KOPT-K1 (cell line): ENCODE results near the gene CNTN6.

Source experiments
- H3K27ac ChIP-seq: fragments of 200-600 bp; sonication (generic); 2 replicates; pipeline ENCODE4 v1.5.1; 2016; ENCODE audit warnings: antibody characterized with exemption, mild to moderate bottlenecking, low read depth, low read length; ENCODE audit not compliant: poor library complexity, severe bottlenecking
- H3K36me3 ChIP-seq: fragments of 200-600 bp; sonication (generic); 2 replicates; pipeline ENCODE4 v1.5.1; 2017; ENCODE audit warnings: antibody characterized with exemption, mild to moderate bottlenecking, low read length, moderate library complexity; ENCODE audit not compliant: insufficient read depth
- H3K9me3 ChIP-seq: fragments of 200-600 bp; sonication (generic); 2 replicates; pipeline ENCODE4 v1.5.1; 2017; ENCODE audit warnings: antibody characterized with exemption, low read length, mild to moderate bottlenecking; ENCODE audit not compliant: insufficient read depth, poor library complexity, severe bottlenecking

CNTN6 gene

DNA sequence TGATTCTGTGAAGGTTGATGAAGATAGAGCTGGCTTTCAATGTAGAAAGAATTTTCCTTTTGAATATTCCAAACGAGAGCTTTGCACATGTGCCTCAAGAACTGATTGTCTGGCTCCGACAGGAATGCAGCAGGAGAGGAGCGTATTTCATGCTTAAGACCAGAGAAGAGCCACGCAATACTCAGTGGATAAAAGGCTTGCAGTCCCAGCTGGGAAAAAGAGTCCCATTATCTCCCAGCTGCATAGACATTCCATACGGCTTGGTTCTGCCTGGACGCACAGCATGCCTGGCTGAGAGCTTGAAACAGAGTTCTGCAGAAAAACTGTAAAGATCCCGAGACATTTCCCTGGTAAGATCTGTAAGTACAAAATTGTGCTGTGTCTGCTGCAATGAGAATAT lies at the start of gene CNTN6:
Gene CNTN6, plus strand, starts transcription at position 254 of the 400 bp plus-strand sequence. CDS start 54,985 bp downstream, outside the sequence.
- no peaks in the 10 kb centered on the region for H3K9me3 ChIP-seq
- H3K27ac ChIP-seq, result no peak within 1 kb of the TSS
- H3K36me3 ChIP-seq, result no peaks in the 10 kb centered on the region

DNA sequence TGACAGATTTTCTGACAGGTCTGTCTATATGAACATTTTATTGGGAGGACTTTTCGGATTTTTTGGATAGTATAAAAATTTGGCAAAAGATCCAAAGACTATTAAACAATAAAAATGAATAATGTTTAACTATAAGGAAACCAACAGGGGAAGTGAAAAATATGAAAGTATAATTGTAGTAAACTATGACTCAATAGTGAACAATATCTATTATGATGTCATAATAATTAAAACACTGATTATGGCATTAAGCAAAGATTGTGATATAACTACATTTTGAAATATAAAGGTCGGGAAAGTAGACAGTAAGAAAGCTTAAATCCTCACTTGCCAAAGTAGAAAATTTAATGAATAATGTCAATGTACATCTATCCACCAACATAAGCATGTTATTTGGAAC lies 44.3 kb upstream of the CNTN6 start:
- no peaks in the 10 kb centered on the region for H3K9me3 ChIP-seq
- H3K36me3 ChIP-seq, result no peaks in the 10 kb centered on the region
- H3K27ac ChIP-seq, result no peak overlapping the region

DNA sequence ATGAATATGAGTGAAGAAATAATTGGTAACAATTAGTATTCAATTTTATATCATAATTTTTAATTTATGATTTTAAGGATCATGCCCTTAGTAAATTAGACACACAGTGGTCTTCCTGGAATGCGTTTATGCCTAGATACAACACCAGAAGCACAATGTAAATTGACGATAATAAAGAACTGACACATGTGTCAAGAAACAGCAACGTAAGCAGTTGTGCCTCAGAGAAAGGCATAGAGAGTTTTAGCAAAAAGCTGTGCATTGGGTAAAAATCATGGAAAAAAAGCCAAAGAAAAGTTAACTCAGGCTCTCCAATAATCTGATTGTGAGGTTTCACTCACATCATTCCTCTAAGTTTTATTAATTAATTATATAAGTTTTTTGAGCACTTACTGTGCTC lies 37.0 kb upstream of the CNTN6 start:
- H3K9me3 ChIP-seq, result no peaks in the 10 kb centered on the region
- no peak overlapping the region for H3K27ac ChIP-seq
- no peaks in the 10 kb centered on the region for H3K36me3 ChIP-seq

DNA sequence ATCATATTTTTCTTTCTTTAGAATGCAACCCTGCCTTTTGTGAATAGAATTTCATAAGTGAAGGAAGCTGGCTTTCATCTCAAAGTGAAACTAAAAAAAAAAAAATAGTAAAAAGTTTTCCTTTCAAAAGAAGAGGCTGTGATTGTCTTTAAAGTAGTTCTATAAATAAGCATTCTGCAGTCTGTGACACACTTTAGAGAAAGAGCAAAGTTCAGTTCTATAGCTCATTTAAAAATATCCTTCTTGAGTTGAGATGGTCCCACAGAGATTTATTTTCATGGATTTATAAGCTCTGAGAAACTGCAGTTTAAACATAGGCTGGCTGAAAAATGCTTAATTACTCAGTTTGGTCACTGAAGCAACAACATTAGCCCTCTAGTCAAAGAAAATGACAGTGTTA lies 36.1 kb upstream of the CNTN6 start:
- H3K27ac ChIP-seq, result no peak overlapping the region
- H3K36me3 ChIP-seq, result no peaks in the 10 kb centered on the region
- no peaks in the 10 kb centered on the region for H3K9me3 ChIP-seq

DNA sequence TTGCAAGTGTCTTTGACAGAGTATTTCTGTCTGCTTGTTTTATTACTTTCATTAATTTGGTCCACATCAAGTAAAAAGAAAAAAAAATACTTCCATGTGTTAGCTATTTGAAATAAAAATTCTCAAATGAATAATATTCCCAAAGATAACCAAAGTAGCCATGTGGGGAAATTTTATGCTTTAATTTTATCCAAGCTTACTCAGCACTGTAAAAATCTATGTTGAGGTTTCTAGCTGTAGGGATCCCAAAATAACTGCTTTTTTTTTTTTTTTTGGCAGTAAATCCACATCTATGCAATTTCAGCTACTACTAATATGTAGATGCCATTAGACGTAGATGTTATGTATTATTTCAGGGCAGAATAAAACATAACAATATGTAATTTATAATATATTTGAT lies 35.4 kb upstream of the CNTN6 start:
- Histone ChIP-seq H3K36me3 (no peaks in the 10 kb centered on the region), H3K9me3 (no peaks in the 10 kb centered on the region), H3K27ac (no peak overlapping the region)

DNA sequence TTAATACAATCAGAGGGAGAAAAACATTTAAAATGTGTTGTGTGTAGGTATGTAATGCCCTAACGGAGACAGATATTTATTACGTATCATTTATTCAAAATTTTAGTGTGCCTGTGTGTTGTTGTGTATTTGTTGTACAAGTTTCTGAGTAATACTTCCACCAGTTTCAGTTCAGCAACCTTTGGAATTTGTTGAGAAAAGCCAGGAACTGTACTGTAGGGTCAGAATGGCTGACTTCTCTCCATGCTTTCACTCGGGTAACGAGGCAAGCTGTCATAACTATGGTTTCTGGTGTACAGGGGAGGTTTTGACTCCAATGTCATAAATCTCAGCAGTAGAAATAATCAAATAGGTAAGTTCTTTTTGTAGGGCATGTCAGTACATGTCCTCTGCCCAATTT lies 23.8 kb upstream of the CNTN6 start:
- H3K36me3 ChIP-seq, result no peaks in the 10 kb centered on the region
- no peaks in the 10 kb centered on the region for H3K9me3 ChIP-seq
- no peak overlapping the region for H3K27ac ChIP-seq

DNA sequence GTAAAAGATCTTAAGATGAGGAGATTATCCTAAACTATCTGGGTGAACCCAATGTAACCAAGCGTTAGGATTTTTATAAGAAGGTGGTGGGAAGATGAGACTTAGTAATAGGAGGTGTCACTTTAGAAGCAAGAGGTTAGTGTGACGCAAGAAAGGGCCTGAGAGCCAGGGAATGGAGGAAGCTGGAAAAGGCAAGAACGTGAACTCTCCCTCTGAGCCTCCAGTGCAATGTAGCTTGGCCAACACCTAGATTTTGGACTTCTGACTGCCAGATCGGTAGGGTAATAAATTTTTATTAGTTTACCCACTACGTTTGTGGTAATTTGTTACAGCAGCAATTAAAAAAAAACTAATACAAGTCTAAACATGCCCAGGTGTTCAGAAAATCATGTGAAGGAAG lies 20.8 kb upstream of the CNTN6 start:
- Histone ChIP-seq H3K9me3 (no peaks in the 10 kb centered on the region), H3K27ac (no peak overlapping the region), H3K36me3 (no peaks in the 10 kb centered on the region)

DNA sequence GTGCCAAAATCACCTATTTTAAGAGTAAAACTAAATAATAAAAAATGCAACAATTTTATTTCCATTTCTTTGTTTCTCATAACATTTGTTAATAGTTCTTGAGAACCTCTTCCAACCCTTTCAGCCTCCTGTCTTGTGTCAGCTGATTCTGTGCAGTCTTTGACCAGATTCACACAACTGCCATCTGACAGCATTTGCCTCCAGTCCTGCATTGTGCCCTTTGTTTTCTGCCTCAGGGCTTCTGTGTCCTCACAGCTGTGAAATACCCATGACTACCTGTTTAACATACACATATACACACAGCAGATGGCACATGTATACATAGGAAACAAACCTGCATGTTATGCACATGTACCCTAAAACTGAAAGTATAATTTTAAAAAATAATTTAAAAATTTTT lies 13.2 kb upstream of the CNTN6 start:
- Histone ChIP-seq H3K9me3 (no peaks in the 10 kb centered on the region), H3K27ac (no peak overlapping the region)

DNA sequence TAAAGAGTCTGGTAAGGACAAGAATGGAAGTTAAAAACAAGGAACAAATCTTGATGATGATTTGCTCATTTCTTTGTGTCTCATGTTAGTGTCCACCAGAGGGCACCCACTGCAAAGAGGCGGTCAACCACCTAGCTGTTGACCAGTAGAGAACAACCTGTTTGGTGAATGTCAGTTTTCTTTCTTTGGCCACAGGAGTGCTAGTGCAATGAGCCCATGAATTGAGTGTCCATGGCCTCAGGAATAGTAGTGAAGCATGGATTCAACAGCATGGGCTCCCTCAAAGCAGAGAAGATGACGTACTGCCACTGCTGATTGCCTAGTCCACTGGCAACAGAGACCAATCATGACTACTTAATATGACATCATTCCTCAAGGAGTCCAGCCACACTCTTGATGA lies 10.7 kb upstream of the CNTN6 start:
- Histone ChIP-seq H3K9me3 (no peaks in the 10 kb centered on the region), H3K36me3 (no peaks in the 10 kb centered on the region), H3K27ac (no peak overlapping the region)

More for the DNA sequence above, 13.2 kb upstream of the CNTN6 start:
- no peaks in the 10 kb centered on the region for H3K36me3 ChIP-seq

DNA sequence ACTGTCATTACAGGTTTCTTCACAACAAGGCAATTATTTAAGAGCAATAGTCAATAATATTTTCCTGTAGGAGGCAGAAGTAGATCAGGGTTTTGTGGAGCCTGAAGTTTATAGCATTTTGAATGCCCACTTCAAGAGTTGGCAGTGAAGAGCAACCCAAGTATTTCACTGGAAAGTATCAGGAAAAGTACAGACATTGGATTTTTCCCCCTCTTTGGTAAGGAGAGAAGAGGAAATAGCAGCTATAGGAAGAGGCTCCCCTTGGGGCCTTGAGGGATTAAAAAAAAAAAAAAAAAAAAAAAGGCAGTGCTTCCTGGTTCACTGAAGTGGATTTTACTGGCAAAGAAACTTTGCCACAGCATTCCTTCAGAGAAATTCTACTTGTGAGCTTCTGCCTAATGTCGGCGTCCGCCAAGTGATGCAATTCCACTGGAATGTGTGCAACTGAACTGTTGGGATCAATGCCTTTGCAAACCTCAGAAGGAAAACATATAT lies 5.7 kb upstream of the CNTN6 start:
- Histone ChIP-seq H3K9me3 (no peaks in the 10 kb centered on the region), H3K36me3 (no peaks in the 10 kb centered on the region), H3K27ac (no peak overlapping the region)

DNA sequence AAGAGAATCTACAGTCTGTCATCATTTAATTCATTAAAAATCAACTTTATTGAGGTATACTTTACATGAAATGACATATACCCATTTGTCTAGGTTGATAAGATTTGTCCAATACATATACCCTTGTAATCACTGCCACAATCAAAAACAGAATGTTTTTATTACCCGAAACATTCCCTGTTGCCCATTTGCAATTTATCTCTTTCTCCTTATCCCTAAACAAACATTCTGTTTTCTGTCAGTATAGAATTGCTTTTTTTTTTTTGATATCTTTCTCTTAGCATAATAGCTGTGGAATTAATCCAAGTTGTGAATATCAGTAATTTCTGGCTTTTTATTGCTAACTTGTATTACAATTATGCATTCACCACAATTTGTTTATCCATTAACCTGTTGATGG lies 4.3 kb upstream of the CNTN6 start:
- Histone ChIP-seq H3K27ac (no peak overlapping the region), H3K36me3 (no peaks in the 10 kb centered on the region), H3K9me3 (no peaks in the 10 kb centered on the region)

DNA sequence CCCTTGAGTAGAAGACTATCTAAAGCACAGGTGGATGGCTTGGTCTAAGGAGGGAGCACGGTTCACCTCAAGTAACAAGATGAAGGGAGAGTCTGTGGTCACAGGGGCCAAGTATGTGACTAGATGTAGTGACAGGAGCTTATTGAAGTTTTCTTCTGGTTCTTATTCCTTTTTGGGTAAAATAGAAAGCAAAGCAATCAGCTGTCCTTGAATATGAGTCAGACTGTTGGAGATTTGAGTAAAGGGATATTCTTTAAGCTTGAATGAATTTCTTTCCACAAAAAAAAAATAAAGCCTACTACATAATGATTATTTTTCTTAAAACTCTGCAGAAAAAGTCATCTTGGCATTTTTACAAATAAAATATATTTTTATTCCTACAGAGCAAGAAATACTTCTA lies 1.5 kb upstream of the CNTN6 start:
- Histone ChIP-seq H3K36me3 (no peaks in the 10 kb centered on the region), H3K9me3 (no peaks in the 10 kb centered on the region), H3K27ac (no peak overlapping the region)

DNA sequence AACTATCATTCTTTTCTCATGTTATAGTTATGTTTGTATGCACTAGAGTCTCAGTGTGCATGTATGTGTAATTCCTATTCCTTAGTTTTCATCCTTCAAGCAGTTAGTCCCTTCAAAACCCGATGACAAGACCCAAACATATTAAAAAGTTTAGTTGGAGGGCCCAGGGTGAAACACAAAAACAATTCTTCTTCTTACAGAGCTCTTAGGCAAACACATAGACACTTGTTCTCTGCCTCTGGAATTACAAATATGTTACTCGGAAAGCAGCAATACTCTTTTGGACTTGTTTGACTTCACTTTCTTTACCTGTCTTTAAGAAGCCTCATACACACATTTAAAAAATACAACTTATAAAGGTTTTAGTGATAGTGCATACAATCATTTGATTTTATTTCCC lies 763 bp upstream of the CNTN6 start:
- H3K9me3 ChIP-seq, result no peaks in the 10 kb centered on the region
- no peaks in the 10 kb centered on the region for H3K36me3 ChIP-seq
- no peak overlapping the region for H3K27ac ChIP-seq

DNA sequence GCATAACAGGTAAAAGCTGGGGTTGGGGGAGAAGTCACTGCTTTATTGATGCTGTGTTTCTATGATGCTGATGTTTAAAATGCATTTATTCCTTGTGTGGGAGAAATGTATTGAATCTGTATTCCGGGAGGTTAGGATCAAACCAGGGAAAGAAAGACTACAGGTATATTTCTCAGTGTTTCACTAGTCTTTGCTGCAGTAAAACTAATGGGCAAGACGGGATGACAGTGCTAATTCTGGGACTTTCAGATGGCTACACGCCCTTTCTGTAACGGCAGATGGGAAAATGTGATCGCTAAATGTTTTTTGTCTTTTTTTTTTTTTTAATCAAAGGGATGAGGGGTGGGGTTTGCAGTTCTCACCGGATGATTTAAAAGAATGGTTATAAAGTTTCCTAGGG lies 393 bp downstream of the CNTN6 start:
- H3K27ac ChIP-seq, result no peak overlapping the region
- no peaks in the 10 kb centered on the region for H3K36me3 ChIP-seq
- H3K9me3 ChIP-seq, result no peaks in the 10 kb centered on the region

DNA sequence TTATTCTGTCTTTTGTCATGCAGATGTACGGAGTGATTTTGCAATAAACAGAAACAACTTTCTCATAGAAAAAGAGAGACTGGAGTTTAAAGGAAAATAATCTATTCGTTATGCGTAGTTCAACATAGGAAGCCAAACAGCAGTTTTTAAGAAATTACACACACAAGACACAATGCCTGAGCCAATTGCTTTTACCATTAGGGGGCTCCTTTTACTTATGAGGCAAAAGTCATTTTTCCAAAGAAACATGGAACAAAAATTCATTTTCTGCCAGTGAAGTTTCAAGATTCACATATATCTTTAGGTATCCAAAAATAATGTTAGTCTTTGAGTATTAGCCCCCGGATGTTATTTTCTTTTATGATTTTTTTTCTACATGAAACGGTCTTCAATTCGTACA lies 10.7 kb downstream of the CNTN6 start:
- H3K9me3 ChIP-seq, result no peaks in the 10 kb centered on the region
- H3K36me3 ChIP-seq, result no peaks in the 10 kb centered on the region
- H3K27ac ChIP-seq, result no peak overlapping the region

DNA sequence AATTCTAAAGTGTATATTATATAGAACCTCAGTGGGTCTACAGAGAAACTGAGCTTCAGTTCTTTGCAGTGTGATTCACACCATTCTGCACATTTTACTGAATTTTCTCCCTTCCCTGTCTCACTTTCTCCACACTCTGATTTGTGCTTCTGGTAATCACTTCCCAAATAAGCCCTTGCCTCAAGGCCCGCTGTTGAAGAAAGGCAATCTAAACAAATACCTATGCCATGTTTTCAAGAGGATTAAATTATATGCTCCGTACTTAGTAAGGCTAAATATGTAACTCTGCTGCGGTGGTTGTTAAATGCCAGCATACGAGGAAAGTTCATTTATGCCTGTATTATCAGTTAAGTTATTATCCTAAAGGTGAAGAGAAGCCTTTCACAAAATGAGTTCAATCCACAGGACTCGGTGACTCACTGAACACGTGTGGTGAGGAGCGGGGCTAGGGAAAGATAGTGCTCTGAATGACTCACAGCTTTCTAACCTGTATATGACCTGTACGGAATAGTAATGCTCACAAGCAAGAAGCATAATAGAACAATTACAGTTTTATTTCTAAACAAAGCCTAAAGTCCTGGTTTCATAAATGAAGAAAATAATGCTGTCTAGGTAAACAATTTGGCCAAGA lies 25.1 kb downstream of the CNTN6 start:
- Histone ChIP-seq H3K9me3 (no peaks in the 10 kb centered on the region), H3K27ac (no peak overlapping the region), H3K36me3 (no peaks in the 10 kb centered on the region)
